ENCODE measurements around the gene H2AZ1.

GRCh38 chr4:99949999-99950912 lies at the start of gene H2AZ1:
- TF ChIP-seq EZH2 (IDR thresholded peaks at IDR 0.05; ENCODE audit: insufficient read depth, poor library complexity, severe bottlenecking), result no peak
- TF ChIP-seq EZH2phosphoT487 (IDR thresholded peaks at IDR 0.05; ENCODE audit: insufficient read depth, low read depth), result no peak

All from GM23248 (cell line).